ENCODE data around the gene PITPNB.

The PITPNB gene

GRCh38 chr22:27879923-27880322, 39.1 kb downstream of the PITPNB start:
- Histone ChIP-seq H3K36me3 (ENCODE audit: insufficient read depth) (no peaks in the 10 kb centered on the region; the same call in 1 of the 2 replicates), H3K27me3 (ENCODE audit: insufficient read depth, low read depth) (no peaks in the 10 kb centered on the region), H4K20me1 (ENCODE audit: insufficient read depth) (peaks cover 50% of the 10 kb centered on the region), H3K9ac (no peak overlapping the region), H2AFZ (ENCODE audit: low read depth) (no peak overlapping the region), H3K4me3 (IDR thresholded peaks at IDR 0.05; ENCODE audit: insufficient read depth, low read depth, low read length) (no peak overlapping the region), H3K4me1 (ENCODE audit: low read depth, poor library complexity, severe bottlenecking) (peaks cover 72% of the 10 kb centered on the region), H3K27ac (no peak overlapping the region), H3K4me2 (no peak overlapping the region), H3K79me2 (ENCODE audit: insufficient read depth, low read depth) (peaks cover 35% of the 10 kb centered on the region)
- peak; percentile 62 for TF ChIP-seq CTCF (conservative IDR thresholded peaks at IDR 0.05; ENCODE audit: low read depth, low read length)

- H2AFZ ChIP-seq (ENCODE audit: low read depth): no peak overlapping the region
- H3K79me2 ChIP-seq (ENCODE audit: insufficient read depth, low read depth): peaks cover 35% of the 10 kb centered on the region
- H3K9ac ChIP-seq: no peak overlapping the region
- H3K27ac ChIP-seq: peak overlapping the region; percentile 44; the same call in 1 of the 2 replicates
- peak overlapping the region; percentile 86 for H3K4me2 ChIP-seq
- peaks cover 85% of the 10 kb centered on the region for H3K4me1 ChIP-seq (ENCODE audit: low read depth, poor library complexity, severe bottlenecking)
- peaks cover 58% of the 10 kb centered on the region for H4K20me1 ChIP-seq (ENCODE audit: insufficient read depth)
- no peak for TF ChIP-seq CTCF (conservative IDR thresholded peaks at IDR 0.05; ENCODE audit: low read depth, low read length)
- no peaks in the 10 kb centered on the region for H3K27me3 ChIP-seq (ENCODE audit: insufficient read depth, low read depth)
- 0 out of 2 replicates have a peak, but pooled peaks cover 3% of the 10 kb centered on the region for H3K36me3 ChIP-seq (ENCODE audit: insufficient read depth)
- H3K4me3 ChIP-seq (IDR thresholded peaks at IDR 0.05; ENCODE audit: insufficient read depth, low read depth, low read length): no peak overlapping the region
Measured at GRCh38 chr22:27878541-27878940, 40.5 kb downstream of the PITPNB start.

GRCh38 chr22:27877501-27877900, 41.6 kb downstream of the PITPNB start:
- H4K20me1 ChIP-seq (ENCODE audit: insufficient read depth): peaks cover 58% of the 10 kb centered on the region
- peak overlapping the region; percentile 44 for H3K27ac ChIP-seq
- peaks cover 35% of the 10 kb centered on the region for H3K79me2 ChIP-seq (ENCODE audit: insufficient read depth, low read depth)
- H3K4me3 ChIP-seq (IDR thresholded peaks at IDR 0.05; ENCODE audit: insufficient read depth, low read depth, low read length): no peak overlapping the region
- H3K4me1 ChIP-seq (ENCODE audit: low read depth, poor library complexity, severe bottlenecking): peaks cover 91% of the 10 kb centered on the region
- 0 out of 2 replicates have a peak, but pooled peaks cover 3% of the 10 kb centered on the region for H3K36me3 ChIP-seq (ENCODE audit: insufficient read depth)
- TF ChIP-seq CTCF (conservative IDR thresholded peaks at IDR 0.05; ENCODE audit: low read depth, low read length): no peak
- peak overlapping the region; percentile 86 for H3K4me2 ChIP-seq
- peak overlapping the region; percentile 3; the same call in 1 of the 2 replicates for H3K9ac ChIP-seq
- no peak overlapping the region for H2AFZ ChIP-seq (ENCODE audit: low read depth)
- H3K27me3 ChIP-seq (ENCODE audit: insufficient read depth, low read depth): no peaks in the 10 kb centered on the region

- no peak for TF ChIP-seq CTCF (conservative IDR thresholded peaks at IDR 0.05; ENCODE audit: low read depth, low read length)
- Histone ChIP-seq H3K4me2 (peak overlapping the region; percentile 86), H3K4me3 (IDR thresholded peaks at IDR 0.05; ENCODE audit: insufficient read depth, low read depth, low read length) (no peak overlapping the region), H3K9ac (no peak overlapping the region), H3K79me2 (ENCODE audit: insufficient read depth, low read depth) (peaks cover 35% of the 10 kb centered on the region), H2AFZ (ENCODE audit: low read depth) (no peak overlapping the region), H3K27me3 (ENCODE audit: insufficient read depth, low read depth) (no peaks in the 10 kb centered on the region), H4K20me1 (ENCODE audit: insufficient read depth) (peaks cover 57% of the 10 kb centered on the region), H3K4me1 (ENCODE audit: low read depth, poor library complexity, severe bottlenecking) (peaks cover 86% of the 10 kb centered on the region), H3K27ac (no peak overlapping the region), H3K36me3 (ENCODE audit: insufficient read depth) (0 out of 2 replicates have a peak, but pooled peaks cover 3% of the 10 kb centered on the region)
Measured at GRCh38 chr22:27876684-27877083, 42.4 kb downstream of the PITPNB start.

Data from KMS-11 (cell line).